HG03565 (cell line): ENCODE results near the gene DIO3.
"Not testable (repeated sequence)": the region's sequence is repeated elsewhere in the genome, so short reads cannot be mapped to it uniquely, and the experiment has no call there.

Experiments
- ATAC-seq: cut with Tn5 transposase; IDR thresholded peaks from one replicate; pipeline ENCODE4 v1.9.1; 2021; ENCODE audit warnings: mild to moderate bottlenecking, moderate library complexity; ENCODE audit not compliant: unreplicated experiment

DIO3 gene

GRCh38 chr14:101557811-101558738 lies 3.2 kb upstream of the DIO3 start:
- ATAC-seq, result no peak

DNA sequence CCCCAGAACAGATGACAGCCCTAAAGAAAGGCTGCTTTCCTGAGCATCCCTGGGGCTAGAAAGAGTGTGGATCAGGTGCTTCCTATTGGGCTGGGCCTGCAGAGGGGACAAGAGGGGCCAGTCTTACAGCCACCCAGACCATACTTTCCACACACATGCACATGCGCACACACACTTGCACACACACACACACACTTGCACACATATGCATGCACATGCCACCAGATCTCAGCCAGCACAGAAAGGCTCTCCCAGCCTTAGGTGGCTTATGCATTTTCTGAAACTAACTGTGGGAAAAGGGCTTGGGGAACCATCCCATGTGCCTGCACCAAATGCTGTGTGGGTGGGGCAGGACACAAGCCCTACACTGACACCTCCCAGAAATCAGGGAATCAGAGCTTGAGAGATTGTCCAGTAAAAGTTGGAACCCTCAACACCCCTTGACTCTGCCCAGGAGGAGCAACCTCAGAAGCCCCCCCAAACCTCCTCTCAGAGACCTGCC lies 2.5 kb upstream of the DIO3 start:
- no peak for ATAC-seq

DNA sequence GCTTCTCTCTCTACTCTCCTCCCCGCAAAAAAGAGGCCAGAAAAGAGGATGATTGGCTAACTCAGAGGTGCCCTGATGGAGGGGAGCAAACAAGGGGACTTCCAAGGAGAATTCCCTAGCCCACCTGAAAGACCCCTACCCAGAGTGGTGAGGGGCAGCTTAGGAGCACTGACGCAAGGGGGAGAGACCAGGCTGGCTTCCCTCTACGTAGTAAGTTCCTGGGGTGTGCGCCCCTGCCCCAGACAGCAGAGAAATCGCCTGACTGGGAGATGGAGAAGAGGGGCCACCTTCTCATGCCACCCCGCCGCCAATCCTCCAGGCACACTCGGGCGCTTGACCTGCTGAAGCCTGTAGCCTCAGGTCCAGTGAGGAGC lies 2.1 kb upstream of the DIO3 start:
- ATAC-seq, result no peak

- ATAC-seq, result no peak
Measured at GRCh38 chr14:101559624-101560533, 1.4 kb upstream of the DIO3 start.

DNA sequence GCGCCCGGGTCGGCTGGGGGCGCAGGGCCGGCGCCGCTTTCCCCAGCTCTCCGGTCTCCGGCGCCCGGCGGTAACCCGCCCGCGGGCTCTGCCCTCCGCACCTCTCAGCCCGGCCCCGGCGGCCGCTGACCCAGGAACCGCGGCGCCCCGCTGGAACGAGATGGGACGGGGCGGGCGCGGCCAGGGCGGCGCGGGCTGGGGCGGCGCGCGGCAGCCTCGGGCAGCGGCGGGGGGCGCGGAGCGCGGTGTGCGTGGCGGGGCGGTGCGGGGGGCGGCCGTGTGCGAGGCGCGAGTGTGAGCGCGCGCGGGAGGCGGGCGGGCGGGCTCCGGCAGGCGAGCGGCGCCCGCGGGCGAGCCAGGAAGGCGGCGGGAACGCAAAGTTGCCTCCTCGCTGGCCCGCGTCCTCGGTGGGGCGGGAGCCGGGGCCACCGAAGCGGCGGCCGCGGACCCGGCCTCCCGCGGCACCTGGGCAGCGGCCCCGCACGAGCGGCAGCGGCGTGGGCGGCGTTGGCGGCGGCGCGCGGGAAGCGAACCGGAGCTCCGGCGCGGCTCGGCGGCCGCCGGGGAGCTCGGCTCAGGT lies 671 bp upstream of the DIO3 start:
- no peak for ATAC-seq

DNA sequence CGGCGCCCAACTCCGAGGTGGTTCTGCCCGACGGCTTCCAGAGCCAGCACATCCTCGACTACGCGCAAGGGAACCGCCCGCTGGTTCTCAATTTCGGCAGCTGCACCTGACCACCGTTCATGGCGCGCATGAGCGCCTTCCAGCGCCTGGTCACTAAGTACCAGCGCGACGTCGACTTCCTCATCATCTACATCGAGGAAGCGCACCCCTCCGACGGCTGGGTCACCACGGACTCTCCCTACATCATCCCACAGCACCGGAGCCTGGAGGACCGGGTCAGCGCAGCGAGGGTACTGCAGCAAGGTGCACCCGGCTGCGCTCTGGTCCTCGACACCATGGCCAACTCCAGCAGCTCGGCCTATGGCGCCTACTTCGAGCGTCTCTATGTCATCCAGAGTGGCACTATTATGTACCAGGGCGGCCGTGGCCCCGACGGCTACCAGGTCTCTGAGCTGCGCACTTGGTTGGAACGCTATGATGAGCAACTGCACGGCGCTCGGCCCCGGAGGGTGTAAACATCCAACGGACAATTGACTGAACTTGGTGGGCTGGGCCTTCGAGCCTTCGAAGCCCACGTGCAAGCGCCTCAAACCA lies 699 bp downstream of the DIO3 start:
- no peak for ATAC-seq

- no peak for ATAC-seq
Measured at GRCh38 chr14:101562659-101563351, 1.5 kb downstream of the DIO3 start.

DNA sequence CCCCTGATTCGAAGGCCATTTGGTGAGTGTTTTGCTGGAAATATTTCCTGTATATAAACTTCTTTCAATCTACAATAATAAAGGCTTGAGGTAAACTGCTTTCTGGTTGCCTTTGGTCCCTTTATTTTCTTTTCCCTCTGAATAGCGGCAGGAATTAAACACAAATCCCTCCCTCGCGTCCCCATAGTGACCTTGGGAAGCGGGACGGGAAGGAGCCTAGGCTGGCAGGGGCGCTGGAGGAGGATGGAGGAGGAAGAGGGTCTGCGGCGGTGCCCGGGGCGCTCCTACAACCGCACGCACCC lies 2.0 kb downstream of the DIO3 start:
- ATAC-seq, result no peak

- no peak for ATAC-seq
Measured at GRCh38 chr14:101563654-101564443, 2.6 kb downstream of the DIO3 start.

DNA sequence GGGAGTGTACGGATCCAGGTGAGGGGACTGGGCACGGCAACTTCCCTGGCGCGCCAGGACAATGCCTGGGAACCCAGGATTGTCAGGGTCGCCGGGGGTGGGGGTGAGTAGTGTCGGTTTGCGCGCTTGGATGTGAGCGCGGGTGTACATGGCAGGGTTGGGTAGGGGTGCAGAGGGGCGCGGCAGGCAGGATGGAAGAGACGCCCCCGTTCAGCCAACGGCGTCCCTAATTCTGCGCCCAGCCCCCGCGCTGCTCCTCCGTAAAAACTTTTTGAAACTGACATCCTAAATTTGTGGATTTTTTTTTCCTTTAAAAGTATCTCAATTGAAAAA lies 3.1 kb downstream of the DIO3 start:
- no peak for ATAC-seq

- no peak for ATAC-seq
Measured at GRCh38 chr14:101564819-101565698, 3.8 kb downstream of the DIO3 start.

DNA sequence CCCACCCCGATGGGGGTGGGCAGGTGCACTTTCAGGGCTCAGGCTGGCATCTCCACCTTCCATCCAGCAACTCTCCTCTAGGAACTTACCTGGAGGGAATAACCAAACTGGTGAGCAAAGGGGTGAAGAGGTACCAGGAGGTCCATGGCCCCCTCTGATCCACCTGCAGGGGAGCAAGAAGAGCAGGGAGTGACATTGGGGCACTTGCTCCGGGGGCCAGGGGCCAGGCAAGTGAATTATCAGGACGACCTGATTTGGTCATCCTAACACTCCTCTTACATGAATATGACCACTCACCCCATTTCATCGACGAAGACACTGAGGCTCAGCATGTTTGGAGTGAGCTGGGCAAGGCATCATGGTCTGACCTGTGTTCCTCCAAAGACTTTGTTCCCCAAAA lies 6.0 kb downstream of the DIO3 start:
- no peak for ATAC-seq

DNA sequence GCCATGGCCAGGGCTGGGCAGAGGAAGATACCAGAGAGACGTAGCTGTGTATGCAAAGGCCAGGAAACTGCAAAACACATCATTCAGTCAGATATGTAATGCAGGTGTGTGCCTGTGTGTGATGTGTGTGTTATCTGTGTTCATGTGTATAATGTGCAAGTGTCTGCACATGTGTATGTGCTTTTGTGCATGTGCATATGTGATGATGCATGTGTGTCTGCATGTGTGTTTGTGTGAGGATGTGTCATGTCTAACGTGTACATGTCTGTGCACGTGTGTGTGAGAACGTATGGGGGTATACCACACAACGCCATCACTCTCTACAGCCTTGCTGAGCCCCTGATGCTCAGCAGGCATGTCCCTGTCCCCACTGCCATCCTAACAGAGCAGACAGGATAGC lies 9.7 kb downstream of the DIO3 start:
- no peak for ATAC-seq

GRCh38 chr14:101572526-101572925 lies 11.2 kb downstream of the DIO3 start:
- ATAC-seq, result not testable (repeated sequence)

DNA sequence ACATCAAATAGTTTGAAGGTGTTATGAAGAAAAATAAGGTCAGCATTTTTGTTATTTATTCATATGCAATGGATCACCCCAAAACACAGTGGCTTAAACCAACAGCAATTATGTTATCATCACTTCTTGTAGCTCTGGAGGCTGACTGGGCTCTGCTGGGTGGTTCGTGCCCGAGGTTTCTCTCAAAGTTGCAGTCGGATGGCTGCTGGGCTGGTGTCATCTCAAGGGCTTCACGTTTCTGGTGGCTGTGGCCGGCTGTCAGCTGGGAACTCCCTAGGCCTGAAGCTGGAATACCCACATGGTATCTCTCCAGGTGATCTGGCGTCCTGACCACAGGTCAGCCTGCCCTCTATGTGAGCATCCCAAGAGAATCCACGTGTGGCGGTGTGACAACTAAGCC lies 12.0 kb downstream of the DIO3 start:
- ATAC-seq, result no peak

GRCh38 chr14:101575581-101575980 lies 14.3 kb downstream of the DIO3 start:
- no peak for ATAC-seq

DNA sequence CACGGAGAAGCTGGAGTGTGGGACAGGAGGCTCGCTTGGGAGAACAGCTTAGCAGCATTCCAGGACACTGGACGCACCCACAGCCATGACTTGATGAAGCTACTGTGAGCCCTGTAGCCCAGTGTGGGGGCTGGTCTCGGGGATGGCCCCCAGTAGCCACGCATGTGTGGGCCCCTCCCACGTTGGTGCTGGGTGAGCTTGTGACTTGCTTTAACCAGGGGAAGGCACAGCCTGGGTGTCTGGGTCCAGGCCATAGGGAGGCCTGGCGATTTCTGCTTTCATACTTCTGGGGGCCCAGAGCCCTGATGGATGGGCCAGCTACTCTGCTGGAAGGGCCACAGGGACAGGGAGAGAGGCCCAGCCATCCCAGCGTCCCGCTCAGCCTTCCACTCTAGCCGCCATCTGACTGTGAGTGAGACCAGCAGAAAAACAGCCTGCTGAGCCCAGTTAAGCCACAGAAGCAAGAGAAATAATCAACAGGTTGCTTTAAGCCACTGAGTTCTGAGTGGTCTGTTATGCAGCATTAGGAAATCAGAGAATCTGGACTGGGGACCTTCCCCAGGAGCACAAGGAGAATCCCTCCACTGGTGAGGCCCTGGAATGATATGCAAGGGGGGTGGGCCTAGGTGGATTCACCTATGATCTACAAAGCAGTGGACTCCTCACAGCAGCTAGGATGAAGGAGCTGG lies 16.1 kb downstream of the DIO3 start:
- no peak for ATAC-seq

- no peak for ATAC-seq
Measured at GRCh38 chr14:101578489-101578888, 17.2 kb downstream of the DIO3 start.
